ENCODE results near the gene UBE2I.
"Not testable (repeated sequence)": the region's sequence is repeated elsewhere in the genome, so short reads cannot be mapped to it uniquely, and the experiment has no call there.

UBE2I gene

GRCh38 chr16:1271380-1271723, 38.1 kb upstream of the UBE2I start:
- no peak overlapping the region for H4K91ac ChIP-seq (ENCODE audit: low read depth, low read length, poor library complexity)
- no peak overlapping the region for H3K4ac ChIP-seq (ENCODE audit: low read length)
- H3K14ac ChIP-seq (ENCODE audit: low read length): peak overlapping the region; percentile 89
- H4K8ac ChIP-seq (ENCODE audit: low read depth, low read length): no peak overlapping the region
- no peaks in the 10 kb centered on the region for H3K4me1 ChIP-seq (ENCODE audit: control insufficient read depth in 2 of 2, insufficient read depth in 1 of 2, low read depth in 1 of 2, low read length in 2 of 2)
- peak overlapping the region; percentile 93 for H2BK5ac ChIP-seq (ENCODE audit: low read length)
- H3K4me2 ChIP-seq (ENCODE audit: insufficient read depth, low read length, poor library complexity, severe bottlenecking): no peak overlapping the region
- WGBS, 2 donors (ENCODE audit: extremely low coverage in 2 of 2, insufficient read length in 2 of 2, insufficient replicate concordance in 1 of 2): no CpG with 5 or more reads among the region's 12 CpGs
- peak overlapping the region; percentile 93 for H2BK15ac ChIP-seq (ENCODE audit: low read length)
- peaks cover 0 to 3% (median 0%) of the 10 kb centered on the region in 3 experiments for H3K27me3 ChIP-seq (ENCODE audit: control insufficient read depth in 3 of 3, insufficient read depth in 3 of 3, low read depth in 1 of 3, low read length in 3 of 3)
- no peak overlapping the region for H3K27ac ChIP-seq (replicated peaks; ENCODE audit: low read length)
- peak overlapping the region; percentile 14 for H2BK12ac ChIP-seq (ENCODE audit: low read length)
- peak overlapping the region; percentile 84 for H2AK5ac ChIP-seq (ENCODE audit: low read depth, low read length)
- no peaks in the 10 kb centered on the region for H3K79me1 ChIP-seq (ENCODE audit: low read depth, low read length)
- peak overlapping the region; percentile 68 for H3K23ac ChIP-seq (ENCODE audit: low read depth, low read length, poor library complexity)
- H3K9me3 ChIP-seq (replicated peaks in 1 of 2; ENCODE audit: control insufficient read depth in 2 of 2, insufficient read depth in 1 of 2, low read depth in 1 of 2, low read length in 2 of 2): peaks cover 0 to 2% of the 10 kb centered on the region in 2 donors
- peak overlapping the region; percentile 71 for H3K18ac ChIP-seq (ENCODE audit: low read length)
- peak overlapping the region; percentile 63 for H3K9ac ChIP-seq (ENCODE audit: low read depth, low read length, poor library complexity)
- no peak overlapping the region for H2AFZ ChIP-seq (ENCODE audit: low read length)
- no peak overlapping the region for H3K4me3 ChIP-seq (ENCODE audit: low read length in 2 of 2)
- H2BK120ac ChIP-seq (ENCODE audit: low read depth, low read length): no peak overlapping the region
- H3K36me3 ChIP-seq (replicated peaks in 1 of 2; ENCODE audit: control insufficient read depth in 2 of 2, insufficient read depth in 2 of 2, low read length in 2 of 2): no peaks in the 10 kb centered on the region
- no peak for DNase-seq (ENCODE audit: low spot score)

- H3K14ac ChIP-seq (ENCODE audit: low read length): peak overlapping the region; percentile 89
- not testable (repeated sequence) for H3K36me3 ChIP-seq (replicated peaks in 1 of 2; ENCODE audit: control insufficient read depth in 2 of 2, insufficient read depth in 2 of 2, low read length in 2 of 2); H2BK120ac ChIP-seq (ENCODE audit: low read depth, low read length); H3K18ac ChIP-seq (ENCODE audit: low read length); H2BK12ac ChIP-seq (ENCODE audit: low read length); H3K27ac ChIP-seq (replicated peaks; ENCODE audit: low read length); H3K4me2 ChIP-seq (ENCODE audit: insufficient read depth, low read length, poor library complexity, severe bottlenecking); H3K27me3 ChIP-seq (ENCODE audit: control insufficient read depth in 3 of 3, insufficient read depth in 3 of 3, low read depth in 1 of 3, low read length in 3 of 3); H3K4ac ChIP-seq (ENCODE audit: low read length); H3K79me1 ChIP-seq (ENCODE audit: low read depth, low read length); H3K4me1 ChIP-seq (ENCODE audit: control insufficient read depth in 2 of 2, insufficient read depth in 1 of 2, low read depth in 1 of 2, low read length in 2 of 2); DNase-seq (ENCODE audit: low spot score); H3K4me3 ChIP-seq (ENCODE audit: low read length in 2 of 2); H3K9me3 ChIP-seq (replicated peaks in 1 of 2; ENCODE audit: control insufficient read depth in 2 of 2, insufficient read depth in 1 of 2, low read depth in 1 of 2, low read length in 2 of 2); H4K8ac ChIP-seq (ENCODE audit: low read depth, low read length); H4K91ac ChIP-seq (ENCODE audit: low read depth, low read length, poor library complexity); H2AFZ ChIP-seq (ENCODE audit: low read length)
- H3K9ac ChIP-seq (ENCODE audit: low read depth, low read length, poor library complexity): peak overlapping the region; percentile 63
- H2AK5ac ChIP-seq (ENCODE audit: low read depth, low read length): peak overlapping the region; percentile 84
- peak overlapping the region; percentile 68 for H3K23ac ChIP-seq (ENCODE audit: low read depth, low read length, poor library complexity)
- WGBS, 2 donors (ENCODE audit: extremely low coverage in 2 of 2, insufficient read length in 2 of 2, insufficient replicate concordance in 1 of 2): no CpG with 5 or more reads among the region's 19 CpGs
- peak overlapping the region; percentile 93 for H2BK5ac ChIP-seq (ENCODE audit: low read length)
- peak overlapping the region; percentile 93 for H2BK15ac ChIP-seq (ENCODE audit: low read length)
Measured at GRCh38 chr16:1271724-1272413, 37.6 kb upstream of the UBE2I start.

GRCh38 chr16:1272453-1273198, 36.8 kb upstream of the UBE2I start:
- Histone ChIP-seq H3K14ac (ENCODE audit: low read length) (no peak overlapping the region), H3K9ac (ENCODE audit: low read depth, low read length, poor library complexity) (no peak overlapping the region), H3K23ac (ENCODE audit: low read depth, low read length, poor library complexity) (no peak overlapping the region), H3K4ac (ENCODE audit: low read length) (no peak overlapping the region), H2BK15ac (ENCODE audit: low read length) (no peak overlapping the region), H2BK120ac (ENCODE audit: low read depth, low read length) (no peak overlapping the region), H3K27me3 (ENCODE audit: control insufficient read depth in 3 of 3, insufficient read depth in 3 of 3, low read depth in 1 of 3, low read length in 3 of 3) (peaks cover 0 to 3% (median 0%) of the 10 kb centered on the region in 3 experiments), H3K27ac (replicated peaks; ENCODE audit: low read length) (no peak overlapping the region), H2BK12ac (ENCODE audit: low read length) (no peak overlapping the region), H3K79me1 (ENCODE audit: low read depth, low read length) (no peaks in the 10 kb centered on the region), H3K9me3 (replicated peaks in 1 of 2; ENCODE audit: control insufficient read depth in 2 of 2, insufficient read depth in 1 of 2, low read depth in 1 of 2, low read length in 2 of 2) (peaks cover 0 to 1% of the 10 kb centered on the region in 2 donors), H3K4me2 (ENCODE audit: insufficient read depth, low read length, poor library complexity, severe bottlenecking) (no peak overlapping the region), H3K4me1 (ENCODE audit: control insufficient read depth in 2 of 2, insufficient read depth in 1 of 2, low read depth in 1 of 2, low read length in 2 of 2) (peaks cover under 1% of the 10 kb centered on the region in 2 donors), H4K8ac (ENCODE audit: low read depth, low read length) (no peak overlapping the region), H2AK5ac (ENCODE audit: low read depth, low read length) (no peak overlapping the region), H2BK5ac (ENCODE audit: low read length) (no peak overlapping the region), H3K4me3 (ENCODE audit: low read length in 2 of 2) (no peak overlapping the region), H3K18ac (ENCODE audit: low read length) (peak overlapping the region; percentile 8), H3K36me3 (replicated peaks in 1 of 2; ENCODE audit: control insufficient read depth in 2 of 2, insufficient read depth in 2 of 2, low read length in 2 of 2) (no peaks in the 10 kb centered on the region), H4K91ac (ENCODE audit: low read depth, low read length, poor library complexity) (no peak overlapping the region), H2AFZ (ENCODE audit: low read length) (no peak overlapping the region)
- no peak for DNase-seq (ENCODE audit: low spot score)
- 91% methylated on average over 1 of the region's 9 CpGs; no CpG with 5 or more reads in 1 of the 2 donors for WGBS, 2 donors (ENCODE audit: extremely low coverage in 2 of 2, insufficient read length in 2 of 2, insufficient replicate concordance in 1 of 2)

GRCh38 chr16:1273816-1274215, 35.6 kb upstream of the UBE2I start:
- Histone ChIP-seq H4K8ac (ENCODE audit: low read depth, low read length) (no peak overlapping the region), H3K14ac (ENCODE audit: low read length) (no peak overlapping the region), H3K4me2 (ENCODE audit: insufficient read depth, low read length, poor library complexity, severe bottlenecking) (no peak overlapping the region), H3K4me3 (ENCODE audit: low read length in 2 of 2) (no peak overlapping the region), H3K79me1 (ENCODE audit: low read depth, low read length) (no peaks in the 10 kb centered on the region), H2BK120ac (ENCODE audit: low read depth, low read length) (no peak overlapping the region), H3K9ac (ENCODE audit: low read depth, low read length, poor library complexity) (no peak overlapping the region), H2BK15ac (ENCODE audit: low read length) (no peak overlapping the region), H3K23ac (ENCODE audit: low read depth, low read length, poor library complexity) (peak overlapping the region; percentile 55), H3K27ac (replicated peaks; ENCODE audit: low read length) (no peak overlapping the region), H3K4ac (ENCODE audit: low read length) (peak overlapping the region; percentile 76), H3K27me3 (ENCODE audit: control insufficient read depth in 3 of 3, insufficient read depth in 3 of 3, low read depth in 1 of 3, low read length in 3 of 3) (peaks cover 0 to 3% (median 0%) of the 10 kb centered on the region in 3 experiments), H3K4me1 (ENCODE audit: control insufficient read depth in 2 of 2, insufficient read depth in 1 of 2, low read depth in 1 of 2, low read length in 2 of 2) (peaks cover 10 to 13% of the 10 kb centered on the region in 2 donors), H2BK5ac (ENCODE audit: low read length) (no peak overlapping the region), H4K91ac (ENCODE audit: low read depth, low read length, poor library complexity) (no peak overlapping the region), H2AK5ac (ENCODE audit: low read depth, low read length) (peak overlapping the region; percentile 63), H2AFZ (ENCODE audit: low read length) (no peak overlapping the region), H3K18ac (ENCODE audit: low read length) (peak overlapping the region; percentile 28), H3K36me3 (replicated peaks in 1 of 2; ENCODE audit: control insufficient read depth in 2 of 2, insufficient read depth in 2 of 2, low read length in 2 of 2) (no peaks in the 10 kb centered on the region), H3K9me3 (replicated peaks in 1 of 2; ENCODE audit: control insufficient read depth in 2 of 2, insufficient read depth in 1 of 2, low read depth in 1 of 2, low read length in 2 of 2) (peaks cover 0 to 1% of the 10 kb centered on the region in 2 donors), H2BK12ac (ENCODE audit: low read length) (no peak overlapping the region)
- no peak for DNase-seq (ENCODE audit: low spot score)
- no CpG with 5 or more reads among the region's 15 CpGs for WGBS, 2 donors (ENCODE audit: extremely low coverage in 2 of 2, insufficient read length in 2 of 2, insufficient replicate concordance in 1 of 2)

All from neuronal stem cell (in vitro differentiated cells).